COLO668 (cell line): Measurements from ENCODE around the gene THSD4.
"Not testable (repeated sequence)": the region's sequence is repeated elsewhere in the genome, so short reads cannot be mapped to it uniquely, and the experiment has no call there.

Experiments used
- DNase-seq: peaks from one replicate; lab custom pipeline; 2025; ENCODE audit not compliant: unreplicated experiment; lab: John Stamatoyannopoulos, UW

Gene THSD4

GRCh38 chr15:71252044-71252739 lies 136.9 kb downstream of the THSD4 start:
- no peak for DNase-seq

DNA sequence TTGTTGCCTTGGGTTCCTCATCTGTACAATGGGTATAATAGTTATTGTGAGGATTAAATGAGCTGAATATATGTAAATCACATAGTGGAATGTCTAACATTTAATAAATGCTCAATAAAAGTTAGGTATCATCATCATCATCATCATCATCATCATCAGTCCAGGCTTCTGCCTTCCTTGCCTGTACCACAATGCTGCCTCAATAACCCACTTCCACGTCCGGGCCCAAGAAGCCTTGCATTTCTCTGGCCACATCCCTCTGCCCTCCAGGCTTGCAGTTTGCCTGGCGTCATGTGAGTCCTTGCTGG lies 137.4 kb downstream of the THSD4 start:
- no peak for DNase-seq

GRCh38 chr15:71254491-71254890 lies 139.2 kb downstream of the THSD4 start:
- DNase-seq, result no peak

- DNase-seq, result no peak
Measured at GRCh38 chr15:71256934-71257664, 141.8 kb downstream of the THSD4 start.

DNA sequence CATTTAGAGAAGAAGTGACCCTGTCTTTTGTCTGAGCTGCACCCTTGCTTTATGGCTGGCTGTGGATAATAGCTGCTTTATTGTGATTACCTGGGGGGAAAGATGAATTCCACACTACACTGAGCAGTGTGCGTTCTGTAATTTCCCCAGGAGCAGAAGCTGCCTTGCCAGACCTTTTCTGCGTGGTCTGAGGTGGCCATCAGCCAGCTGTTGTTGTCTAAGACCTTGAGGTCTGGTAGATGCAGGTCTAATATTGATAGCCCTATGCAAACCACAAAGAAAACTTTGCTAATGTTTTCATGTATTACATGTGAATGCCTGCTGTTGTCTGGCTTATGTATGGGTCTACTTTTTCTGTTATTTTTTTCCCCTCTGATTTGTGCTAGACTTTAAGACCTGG lies 144.6 kb downstream of the THSD4 start:
- DNase-seq, result no peak

DNA sequence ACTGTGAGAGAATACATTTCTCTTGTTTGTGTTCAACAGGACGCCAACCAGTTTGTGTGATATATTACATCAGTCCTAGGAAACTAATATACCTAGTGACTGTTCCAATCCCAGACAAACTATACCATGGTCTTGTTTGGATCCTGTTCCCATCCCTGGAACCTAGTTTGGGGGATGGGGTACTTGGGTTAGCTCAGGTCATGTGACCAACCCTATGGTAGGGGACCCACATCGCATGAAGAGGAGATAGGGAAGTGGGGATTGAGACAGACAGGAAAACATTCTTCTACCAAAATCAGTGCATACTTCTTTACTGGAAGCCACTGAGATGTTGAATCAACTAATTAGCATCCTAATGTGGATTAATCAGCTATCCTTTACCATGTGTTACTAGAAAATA lies 146.1 kb downstream of the THSD4 start:
- no peak for DNase-seq

GRCh38 chr15:71261909-71262308 lies 146.6 kb downstream of the THSD4 start:
- no peak for DNase-seq

DNA sequence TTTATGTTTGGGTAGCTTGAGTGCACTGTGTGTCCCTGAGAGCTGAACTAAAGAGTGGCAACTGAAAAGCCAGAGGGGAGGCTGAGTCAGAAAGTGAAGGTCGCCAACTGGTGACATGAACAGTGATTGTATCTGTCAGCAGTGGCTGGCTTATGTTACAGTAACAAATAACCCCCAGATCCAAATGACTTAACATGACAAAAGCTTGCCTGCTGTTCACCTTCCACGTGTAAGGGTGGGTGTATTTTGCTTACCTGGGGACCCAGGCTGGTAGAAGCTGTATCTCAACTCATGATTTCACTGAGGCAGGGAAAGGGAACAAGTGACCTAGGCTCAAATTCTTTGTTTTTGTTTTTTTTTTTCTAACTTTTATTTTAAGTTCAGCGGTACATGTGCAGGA lies 147.3 kb downstream of the THSD4 start:
- no peak for DNase-seq

- not testable (repeated sequence) for DNase-seq
Measured at GRCh38 chr15:71265606-71266005, 150.3 kb downstream of the THSD4 start.

DNA sequence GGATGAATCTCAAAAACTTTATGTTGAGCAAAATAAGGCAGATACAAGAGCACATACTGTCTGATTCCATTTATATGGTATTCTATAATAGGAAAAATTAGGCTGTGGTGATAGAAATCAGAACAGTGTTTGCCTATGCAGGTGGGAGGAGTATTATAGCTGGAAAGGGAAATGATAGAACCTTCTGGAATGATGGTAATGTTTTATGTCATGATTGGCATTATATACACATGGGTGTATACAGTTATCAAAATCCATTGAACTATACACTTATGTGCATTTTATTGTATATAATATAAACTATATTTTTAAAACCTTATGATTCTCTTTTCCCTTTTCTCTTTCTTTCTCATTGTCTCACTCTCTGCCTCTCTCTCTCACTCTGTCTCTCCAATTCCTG lies 156.1 kb downstream of the THSD4 start:
- no peak for DNase-seq

DNA sequence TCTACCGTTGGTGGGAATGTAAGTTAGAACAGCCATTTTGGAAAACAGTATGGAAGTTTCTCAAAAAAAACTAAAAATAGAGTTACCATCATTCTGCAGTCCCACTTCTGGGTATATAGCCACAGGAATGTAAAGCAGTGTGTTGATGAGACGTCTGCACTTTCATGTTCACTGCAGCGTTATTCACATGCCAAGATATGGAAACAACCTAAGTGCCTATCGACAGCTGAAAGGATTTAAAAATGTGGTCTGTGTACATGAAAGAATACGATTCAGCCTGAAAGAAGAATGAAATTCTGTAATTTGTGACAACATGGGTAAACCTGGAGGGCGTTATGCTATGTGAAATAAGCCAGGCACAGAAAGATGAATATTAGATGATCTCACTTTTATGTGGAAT lies 157.7 kb downstream of the THSD4 start:
- no peak for DNase-seq

DNA sequence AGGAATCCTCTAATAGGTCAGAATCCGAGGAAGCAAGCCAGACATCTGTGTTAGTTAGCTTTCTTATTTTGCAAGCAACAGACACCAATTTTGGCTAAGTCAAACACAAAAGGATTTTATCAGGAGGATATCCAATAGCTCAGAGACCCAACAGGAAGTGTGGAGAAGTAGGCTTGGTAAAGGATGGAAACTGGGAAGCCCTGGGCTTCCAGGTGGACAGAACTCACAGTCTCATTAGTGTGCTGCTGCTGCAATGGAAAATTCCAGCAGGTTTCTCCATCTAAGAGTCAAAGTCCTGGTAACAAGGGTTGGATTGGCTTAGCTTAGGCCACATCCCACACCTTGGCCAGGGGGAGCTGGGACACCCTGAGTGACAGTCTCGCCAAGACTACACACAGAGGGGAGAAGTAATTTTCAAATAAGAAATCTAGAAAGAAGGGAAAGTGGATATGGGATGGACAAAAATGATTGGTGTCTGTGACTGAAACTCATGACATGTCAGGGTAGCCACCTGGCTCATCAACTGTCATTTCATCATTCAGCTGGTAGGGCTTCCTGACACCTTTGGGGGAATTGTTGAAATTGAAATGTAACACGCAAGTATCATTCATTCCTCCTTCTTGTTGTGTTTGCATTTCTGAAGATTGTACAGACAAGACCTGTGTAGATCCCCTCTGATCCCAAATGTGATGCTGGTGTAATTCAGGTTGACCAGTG lies 158.6 kb downstream of the THSD4 start:
- no peak for DNase-seq

DNA sequence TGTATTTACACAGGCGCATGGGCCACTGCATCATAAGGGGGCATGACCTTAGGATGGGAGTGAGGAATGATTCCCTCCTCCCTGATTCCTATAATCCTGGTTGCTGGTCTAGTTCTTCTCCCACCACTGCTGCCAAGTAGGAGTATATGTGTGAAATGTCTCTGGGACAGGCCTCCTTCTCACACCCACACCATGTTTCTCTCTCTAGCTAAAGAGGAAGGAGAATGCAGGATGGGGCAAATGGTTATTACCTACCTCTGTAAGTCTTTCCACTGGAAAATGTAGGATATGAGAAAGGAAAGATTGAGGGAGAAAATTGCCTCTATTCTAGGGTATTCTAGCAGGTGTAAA lies 159.2 kb downstream of the THSD4 start:
- DNase-seq, result no peak

- no peak for DNase-seq
Measured at GRCh38 chr15:71275098-71275497, 159.8 kb downstream of the THSD4 start.

- DNase-seq, result no peak
Measured at GRCh38 chr15:71275566-71276335, 160.5 kb downstream of the THSD4 start.

GRCh38 chr15:71276336-71276665 lies 161.0 kb downstream of the THSD4 start:
- peak; percentile 35 for DNase-seq

DNA sequence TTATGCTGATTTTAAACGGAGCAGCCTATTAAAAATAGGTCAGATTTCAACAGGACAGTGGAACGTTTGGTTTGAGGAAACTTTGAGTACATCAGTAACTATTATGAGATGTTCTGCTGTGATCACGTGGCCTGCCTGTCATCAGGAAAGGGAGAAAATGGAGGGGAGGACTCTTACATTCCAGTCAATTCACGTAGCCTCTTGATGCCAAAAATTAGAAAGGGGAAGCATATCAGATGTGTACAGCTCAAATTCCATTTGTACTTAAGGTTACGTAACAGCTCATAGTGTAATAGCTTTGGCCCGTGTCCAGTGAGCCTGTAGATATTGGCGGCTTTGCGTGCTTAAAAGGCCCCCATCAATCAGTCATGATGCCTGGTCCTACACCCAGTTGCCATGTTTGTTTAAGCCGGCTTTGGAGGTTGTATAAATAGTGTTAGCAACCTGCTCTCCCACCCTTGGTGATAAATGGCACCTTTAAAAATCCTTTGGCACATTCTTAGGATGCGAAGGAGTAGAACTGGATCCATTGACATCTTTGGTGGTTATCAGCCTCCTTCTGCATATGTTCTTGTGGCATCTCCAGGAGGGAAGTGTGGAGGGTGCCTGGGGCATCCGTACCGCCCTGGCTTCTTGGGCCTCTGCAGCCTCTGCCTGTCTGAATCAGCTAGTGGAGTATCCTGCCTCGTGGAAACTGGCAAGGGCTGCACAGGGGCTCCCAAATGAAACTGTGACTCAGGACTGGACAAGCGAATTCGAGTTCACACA lies 163.9 kb downstream of the THSD4 start:
- DNase-seq, result peak; percentile 88

GRCh38 chr15:71279757-71280141 lies 164.5 kb downstream of the THSD4 start:
- no peak for DNase-seq

DNA sequence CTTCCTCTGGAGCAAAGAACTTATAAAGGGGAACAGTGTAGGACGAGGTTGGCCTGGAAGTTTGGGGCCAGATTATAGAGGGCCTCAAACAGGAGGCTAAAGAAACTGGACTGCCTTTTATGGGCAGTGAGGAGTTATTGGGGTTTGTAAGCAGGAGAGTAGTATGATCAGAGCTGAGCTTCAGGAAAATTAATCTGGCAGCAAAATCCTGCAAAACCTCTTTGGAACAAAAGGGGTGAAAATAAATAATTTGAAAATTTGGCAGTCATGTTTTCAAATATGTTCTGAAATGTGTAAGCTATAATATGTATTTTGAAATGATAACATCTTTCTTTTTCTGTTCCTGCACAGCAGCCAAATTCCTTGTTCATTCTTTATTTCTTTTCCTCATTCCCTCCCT lies 164.9 kb downstream of the THSD4 start:
- no peak for DNase-seq

- DNase-seq, result no peak
Measured at GRCh38 chr15:71281256-71281655, 166.0 kb downstream of the THSD4 start.

DNA sequence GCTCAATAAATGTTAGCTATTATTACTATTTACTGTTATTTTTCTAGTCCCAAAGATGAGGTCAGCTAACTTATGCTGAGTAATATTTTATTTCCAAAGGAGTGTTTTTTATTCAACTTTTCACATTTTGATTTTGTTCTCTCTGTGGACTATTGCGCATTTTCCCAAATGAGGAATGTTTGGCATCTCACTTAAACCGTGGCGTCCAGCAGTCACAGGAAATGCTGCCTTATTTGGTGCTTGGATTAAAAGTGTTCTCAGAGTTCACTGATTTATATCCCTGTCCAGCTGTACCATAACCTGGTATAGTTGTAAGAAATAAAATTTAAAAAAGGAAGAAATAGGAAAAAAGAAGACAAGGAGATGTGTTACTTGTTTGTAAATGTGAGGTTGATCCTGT lies 166.8 kb downstream of the THSD4 start:
- no peak for DNase-seq
